Measurements from ENCODE around the gene TMEM94. TPM values are rescaled to one million over a fixed set of nuclear protein-coding genes. Genes with fewer than 3 reads are reported as not detected.

The TMEM94 gene
- total and polyA plus RNA-seq, 2 of the 13 experiments (the other 11 are each of a cell fraction or from before 2014, with no cell fraction given), result 32.6 to 134 TPM

GRCh38 chr17:75412455-75413317 lies 43.7 kb upstream of the TMEM94 start (continued):
- 0 out of 2 replicates have a peak, but pooled peaks have one; percentile 43 for TF ChIP-seq HMG20B (CRISPR knock-in tag; conservative IDR thresholded peaks at IDR 0.05)
- no peak for TF ChIP-seq ZBTB44 (CRISPR knock-in tag; IDR thresholded peaks at IDR 0.05)
- TF ChIP-seq RAD21 (CRISPR knock-in tag; IDR thresholded peaks at IDR 0.05), result peak; percentile 96
- TF ChIP-seq HDAC1 (CRISPR knock-in tag; IDR thresholded peaks at IDR 0.05), result 0 out of 2 replicates have a peak, but pooled peaks have one; percentile 21
- TF ChIP-seq RCOR2 (CRISPR knock-in tag; IDR thresholded peaks at IDR 0.05), result 0 out of 2 replicates have a peak, but pooled peaks have one; percentile 22
- peak; percentile 53 for TF ChIP-seq ZNF574 (CRISPR knock-in tag; IDR thresholded peaks at IDR 0.05)
- no peak for TF ChIP-seq LCORL (IDR thresholded peaks at IDR 0.05)
- TF ChIP-seq LCORL (CRISPR knock-in tag; IDR thresholded peaks at IDR 0.05), result peak; percentile 68
- TF ChIP-seq ZNF333 (CRISPR knock-in tag; IDR thresholded peaks at IDR 0.05; ENCODE audit: borderline replicate concordance), result 0 out of 2 replicates have a peak, but pooled peaks have one; percentile 47
- TF ChIP-seq ZNF124 (CRISPR knock-in tag; IDR thresholded peaks at IDR 0.05), result 0 out of 2 replicates have a peak, but pooled peaks have one; percentile 71
- no peak for TF ChIP-seq BCL3 (CRISPR knock-in tag; IDR thresholded peaks at IDR 0.05)
- peak; percentile 56 for TF ChIP-seq THRA (CRISPR knock-in tag; IDR thresholded peaks at IDR 0.05; ENCODE audit: borderline replicate concordance)
- TF ChIP-seq IKZF5 (CRISPR knock-in tag; IDR thresholded peaks at IDR 0.05), result peak; percentile 78; the same call in 1 of the 2 replicates
- TF ChIP-seq ZNF580 (CRISPR knock-in tag; IDR thresholded peaks at IDR 0.05; ENCODE audit: borderline replicate concordance, low read depth), result peak; percentile 74; the same call in 1 of the 2 replicates
- 0 out of 2 replicates have a peak, but pooled peaks have one; percentile 44 for TF ChIP-seq ZNF639 (CRISPR knock-in tag; conservative IDR thresholded peaks at IDR 0.05)
- TF ChIP-seq BCL6 (CRISPR knock-in tag; IDR thresholded peaks at IDR 0.05), result 0 out of 2 replicates have a peak, but pooled peaks have one; percentile 31
- TF ChIP-seq STAT5B (CRISPR knock-in tag; IDR thresholded peaks at IDR 0.05), result no peak
- peak; percentile 78; the same call in 1 of the 2 replicates for TF ChIP-seq MZF1 (CRISPR knock-in tag; IDR thresholded peaks at IDR 0.05; ENCODE audit: borderline replicate concordance)

All from HepG2 (cell line).